SH-SY5Y (cell line): Measurements from ENCODE around the gene ADGRG4.

Experiments
- GATA2 ChIP-seq: IDR thresholded peaks from 2 replicates; pipeline ENCODE4 v1.6.1; 2011; ENCODE audit warnings: mild to moderate bottlenecking, low read depth, low read length
- GATA3 ChIP-seq: IDR thresholded peaks from 2 replicates; pipeline ENCODE4 v1.6.1; 2011; ENCODE audit warnings: low read depth, mild to moderate bottlenecking, low read length, moderate library complexity

DNA sequence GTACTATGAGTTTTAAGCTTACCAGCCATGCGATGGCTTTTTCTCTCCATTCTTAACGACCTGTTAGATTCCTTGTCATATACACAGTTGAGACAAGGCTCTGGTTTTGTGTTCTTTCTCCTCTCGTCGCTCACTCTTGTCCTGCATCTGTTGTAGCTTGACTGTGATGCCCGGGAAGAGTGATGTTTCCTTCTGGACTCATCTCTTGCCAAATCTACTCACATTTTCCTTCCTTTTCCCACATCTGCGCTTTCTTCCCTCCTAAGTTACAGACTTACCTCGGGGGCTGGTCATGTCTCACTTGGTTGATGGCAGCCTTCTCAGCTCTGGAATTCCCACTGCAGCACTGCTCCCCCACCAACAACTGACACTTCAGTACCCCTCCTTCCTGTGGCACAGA lies 44.7 kb upstream of the ADGRG4 start:
- TF ChIP-seq GATA2 (no peak), GATA3 (no peak)
